A549 (cell line): Measurements from ENCODE around the gene PHF24. TPM values are rescaled to one million over a fixed set of nuclear protein-coding genes. Genes with fewer than 3 reads are reported as not detected.

Source experiments
- ATAC-seq, 2 experiments: fragments of 200-7000 bp in 1 of 2; fragments of >200 bp in 1 of 2; cut with Nextera tagmentation in 1 of 2; cut with Tn5 transposase in 1 of 2; 3 replicates each; pipeline versions ENCODE4 v1.8.0 to v1.9.1; 2018 to 2020; ENCODE audit warnings: mild to moderate bottlenecking in 1 of 2, moderate library complexity in 1 of 2
- CTCF ChIA-PET: fragments of 300-600 bp; sonication (Branson Sonifier 250); formaldehyde crosslinking; extraction: SDS; loops from one replicate; lab custom pipeline; 2021; ENCODE audit warnings: antibody characterized with exemption, inconsistent platforms; lab: Yijun Ruan, JAX
- POLR2A ChIA-PET: fragments of 350-600 bp; formaldehyde crosslinking; extraction: SDS; loops from one replicate; lab custom pipeline; 2021; ENCODE audit warnings: antibody characterized with exemption, inconsistent platforms; lab: Yijun Ruan, JAX
- DNase-seq, 2 experiments: peaks; one replicate each; pipeline versions ENCODE4 v3.0.0 to v3.0.0-alpha.2; 2011 to 2016; ENCODE audit warnings: low read depth in 1 of 2, low spot score in 1 of 2
- FAIRE-seq: peaks from 2 replicates; lab custom pipeline; 2011; peaks lifted over from hg19 to GRCh38; lab: Jason Lieb, UNC
- H3K27ac ChIP-seq, 2 experiments: fragments of >200 bp; sonication (Bioruptor Twin); formaldehyde crosslinking; 3 replicates each; pipeline ENCODE4 v1.5.1; 2016 to 2017
- H3K4me1 ChIP-seq: fragments of >200 bp; sonication (Bioruptor Twin); formaldehyde crosslinking; 3 replicates; pipeline ENCODE4 v1.6.1; 2016
- H3K4me2 ChIP-seq: fragments of >200 bp; sonication (Bioruptor Twin); formaldehyde crosslinking; 3 replicates; pipeline ENCODE4 v1.6.1; 2016
- H3K4me3 ChIP-seq: fragments of >200 bp; sonication (Bioruptor Twin); formaldehyde crosslinking; 3 replicates; pipeline ENCODE4 v1.5.1; 2016
- H3K9me3 ChIP-seq: fragments of >200 bp; sonication (Bioruptor Twin); formaldehyde crosslinking; 3 replicates; pipeline ENCODE4 v1.6.1; 2016
- CEBPB ChIP-seq, 2 experiments: fragments of >200 bp in 1 of 2; sonication (Bioruptor Twin) in 1 of 2; formaldehyde crosslinking in 1 of 2; IDR thresholded peaks; 2 replicates each; pipeline ENCODE4 v1.6.1; 2012 to 2016
- EHF ChIP-seq: fragments of 250-450 bp; sonication (Bioruptor Pico); IDR thresholded peaks from 2 replicates; pipeline ENCODE4 v1.5.0; 2020; ENCODE audit warnings: mild to moderate bottlenecking
- GATA3 ChIP-seq: IDR thresholded peaks from 2 replicates; pipeline ENCODE4 v1.6.1; 2012; ENCODE audit warnings: borderline replicate concordance
- HDAC2 ChIP-seq: fragments of 200-600 bp; sonication (generic); IDR thresholded peaks from 2 replicates; pipeline ENCODE4 v1.6.1; 2016
- HEYL ChIP-seq: fragments of 250-450 bp; sonication (Bioruptor Pico); IDR thresholded peaks from 2 replicates; pipeline ENCODE4 v1.8.0; 2021; ENCODE audit warnings: mild to moderate bottlenecking, moderate library complexity
- HOXB5 ChIP-seq: fragments of 250-450 bp; sonication (Bioruptor Pico); IDR thresholded peaks from 2 replicates; pipeline ENCODE4 v1.5.0; 2020; ENCODE audit warnings: mild to moderate bottlenecking, moderate library complexity
- JUNB ChIP-seq: fragments of >200 bp; sonication (Bioruptor Twin); formaldehyde crosslinking; IDR thresholded peaks from 2 replicates; pipeline ENCODE4 v1.6.1; 2016
- MAZ ChIP-seq: fragments of 150-350 bp; IDR thresholded peaks from 2 replicates; pipeline ENCODE4 v1.6.1; 2014; ENCODE audit warnings: antibody characterized with exemption, low read depth, low read length, borderline replicate concordance
- MYC ChIP-seq: IDR thresholded peaks from 2 replicates; pipeline ENCODE4 v1.6.1; 2012; ENCODE audit warnings: mild to moderate bottlenecking, inconsistent platforms, low read length, improper control_type of control experiment, borderline replicate concordance
- NPAS2 ChIP-seq: fragments of 250-450 bp; sonication (Bioruptor Pico); IDR thresholded peaks from 2 replicates; pipeline ENCODE4 v1.8.0; 2022; ENCODE audit warnings: mild to moderate bottlenecking, moderate library complexity, borderline replicate concordance
- NR3C1 ChIP-seq: fragments of >200 bp; sonication (Bioruptor Twin); formaldehyde crosslinking; IDR thresholded peaks from 3 replicates; pipeline ENCODE4 v1.6.1; 2017
- POLR2A ChIP-seq: IDR thresholded peaks from 2 replicates; pipeline ENCODE4 v1.6.1; 2012; ENCODE audit warnings: mild to moderate bottlenecking, low read length
- RAD21 ChIP-seq, 2 experiments: fragments of >200 bp in 1 of 2; sonication (Bioruptor Twin) in 1 of 2; formaldehyde crosslinking in 1 of 2; IDR thresholded peaks in 1 of 2; conservative IDR thresholded peaks in 1 of 2; 2 replicates in 1 of 2; 3 replicates in 1 of 2; pipeline ENCODE4 v1.6.1; 2012 to 2018; ENCODE audit warnings: inconsistent platforms in 1 of 2
- RCOR1 ChIP-seq: fragments of 150-350 bp; IDR thresholded peaks from 2 replicates; pipeline ENCODE4 v1.6.1; 2014; ENCODE audit warnings: antibody characterized with exemption, low read length, low read depth
- RNF2 ChIP-seq: fragments of 200-600 bp; sonication (generic); IDR thresholded peaks from 2 replicates; pipeline ENCODE4 v1.6.1; 2016; ENCODE audit warnings: low read depth, mild to moderate bottlenecking, antibody characterized with exemption, moderate library complexity, borderline replicate concordance
- ZC3H11A ChIP-seq: fragments of 450-650 bp; IDR thresholded peaks from 2 replicates; pipeline ENCODE4 v1.6.1; 2014; ENCODE audit warnings: antibody characterized with exemption, mild to moderate bottlenecking
- ZFP36 ChIP-seq: fragments of 450-650 bp; IDR thresholded peaks from 2 replicates; pipeline ENCODE4 v1.6.1; 2014; ENCODE audit warnings: borderline replicate concordance; ENCODE audit not compliant: partially characterized antibody
- ZSCAN20 ChIP-seq: fragments of 250-450 bp; sonication (Bioruptor Pico); IDR thresholded peaks from 2 replicates; pipeline ENCODE4 v1.8.0; 2022; ENCODE audit warnings: mild to moderate bottlenecking, moderate library complexity
- WGBS: methylation state at CpG from one replicate; pipeline ENCODE4 v1.1.6; 2017; ENCODE audit errors: missing lambda C conversion rate; 5-methylcytosine and 5-hydroxymethylcytosine counted together
- polyA plus RNA-seq, 4 experiments: library from polyadenylated mRNA; depleted of rRNA in 3 of 4; stranded (reverse); fragments of >200 nt; fragmentation: RNase III in 1 of 4; extraction: RNeasy Plus Mini Kit Qiagen cat#74134 plus additional on column Dnase treatment in 1 of 4; gene quantifications; 2 replicates in 3 of 4; 3 replicates in 1 of 4; pipeline ENCODE4 v1.2.3, GENCODE V29; 2011 to 2017
- TF ChIP-seq, protein P1 (sequence below): fragments of >200 bp; sonication (Bioruptor Twin); formaldehyde crosslinking; IDR thresholded peaks from 3 replicates; pipeline ENCODE4 v1.5.1; 2016
- TF ChIP-seq, protein P2 (sequence below): fragments of >200 bp; sonication (Bioruptor Twin); formaldehyde crosslinking; IDR thresholded peaks from 3 replicates; pipeline ENCODE4 v1.6.1; 2016
- TF ChIP-seq, protein P3 (sequence below): fragments of 250-450 bp; sonication (Bioruptor Pico); IDR thresholded peaks from 2 replicates; pipeline ENCODE4 v1.5.0; 2020; ENCODE audit warnings: low read depth, mild to moderate bottlenecking, moderate library complexity

PHF24 gene
- polyA plus RNA-seq, 2 of the 4 experiments (the other 2 are of a cell fraction): not detected

DNA sequence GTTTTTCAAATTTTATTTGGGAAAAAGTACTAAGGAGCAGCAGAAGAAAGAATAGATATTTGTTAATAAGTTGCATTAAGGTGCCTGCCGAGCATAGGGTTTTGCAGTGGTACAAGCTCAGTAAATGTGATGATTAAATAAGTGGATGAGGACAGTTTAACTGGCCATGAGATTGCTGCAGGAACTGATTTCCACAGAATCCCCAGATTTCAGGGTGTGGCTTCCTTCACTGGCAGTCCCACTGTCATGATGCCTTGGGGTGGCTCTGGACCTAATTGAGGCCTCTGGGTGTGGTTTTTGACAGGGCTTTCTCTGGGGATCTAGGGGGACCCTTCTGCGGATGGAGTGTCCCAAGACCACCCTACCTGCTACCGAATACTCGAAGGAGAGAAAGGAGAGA, 1.4 kb downstream of the PHF24 start (continued):
- TF ChIP-seq, protein P1, sequence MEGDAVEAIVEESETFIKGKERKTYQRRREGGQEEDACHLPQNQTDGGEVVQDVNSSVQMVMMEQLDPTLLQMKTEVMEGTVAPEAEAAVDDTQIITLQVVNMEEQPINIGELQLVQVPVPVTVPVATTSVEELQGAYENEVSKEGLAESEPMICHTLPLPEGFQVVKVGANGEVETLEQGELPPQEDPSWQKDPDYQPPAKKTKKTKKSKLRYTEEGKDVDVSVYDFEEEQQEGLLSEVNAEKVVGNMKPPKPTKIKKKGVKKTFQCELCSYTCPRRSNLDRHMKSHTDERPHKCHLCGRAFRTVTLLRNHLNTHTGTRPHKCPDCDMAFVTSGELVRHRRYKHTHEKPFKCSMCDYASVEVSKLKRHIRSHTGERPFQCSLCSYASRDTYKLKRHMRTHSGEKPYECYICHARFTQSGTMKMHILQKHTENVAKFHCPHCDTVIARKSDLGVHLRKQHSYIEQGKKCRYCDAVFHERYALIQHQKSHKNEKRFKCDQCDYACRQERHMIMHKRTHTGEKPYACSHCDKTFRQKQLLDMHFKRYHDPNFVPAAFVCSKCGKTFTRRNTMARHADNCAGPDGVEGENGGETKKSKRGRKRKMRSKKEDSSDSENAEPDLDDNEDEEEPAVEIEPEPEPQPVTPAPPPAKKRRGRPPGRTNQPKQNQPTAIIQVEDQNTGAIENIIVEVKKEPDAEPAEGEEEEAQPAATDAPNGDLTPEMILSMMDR: no peak
- TF ChIP-seq POLR2A (no peak), HOXB5 (CRISPR knock-in tag) (no peak), MAZ (no peak), NR3C1 (no peak), RCOR1 (no peak)

DNA sequence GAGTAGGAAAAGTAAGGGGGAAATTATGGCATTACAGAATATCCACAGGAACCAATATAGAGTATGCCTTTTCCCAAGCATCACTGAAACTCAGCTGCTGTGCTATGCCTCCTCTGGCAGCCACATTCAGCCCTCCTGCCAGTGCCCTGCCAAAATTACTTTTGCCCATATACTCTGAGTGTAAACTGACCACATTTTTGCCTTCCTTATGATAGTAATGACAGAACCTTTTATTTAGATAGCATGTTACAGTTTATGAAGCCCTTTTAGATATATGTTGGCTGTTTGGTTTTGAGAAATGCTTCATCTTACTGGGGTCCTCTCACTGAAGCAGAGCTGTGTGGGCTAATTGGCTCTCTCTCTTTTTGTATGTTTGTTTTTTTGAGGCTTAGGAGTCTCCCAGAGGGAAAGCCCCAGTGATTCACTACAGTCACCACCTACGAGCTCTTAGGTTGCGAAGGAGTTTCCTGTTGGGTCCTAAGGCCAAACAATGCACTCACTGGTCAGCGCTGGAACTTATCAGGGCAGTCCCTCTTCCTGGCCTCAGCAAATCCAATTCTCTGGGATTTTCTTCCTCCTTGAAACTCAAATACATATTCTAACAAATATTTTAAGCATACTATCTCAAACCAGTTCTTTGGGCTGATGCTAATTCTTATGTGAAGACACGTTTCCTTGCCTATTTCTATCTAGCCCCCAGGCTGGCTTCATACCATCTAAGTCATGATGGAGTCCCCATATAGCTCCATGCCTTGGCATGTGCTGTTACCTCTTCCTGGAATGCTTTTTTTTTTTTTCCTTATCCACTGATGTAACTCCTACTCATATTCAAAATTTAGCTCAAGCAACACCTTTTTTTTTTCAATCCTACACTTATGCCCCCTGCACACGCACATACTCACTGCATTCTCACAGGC, 3.7 kb downstream of the PHF24 start:
- FAIRE-seq: no peak
- TF ChIP-seq GATA3 (no peak), MYC (no peak), HEYL (CRISPR knock-in tag) (no peak), ZFP36 (no peak), CEBPB (IDR thresholded peaks at IDR 0.05) (no peak), RAD21 (conservative IDR thresholded peaks at IDR 0.05 in 1 of 2, IDR thresholded peaks at IDR 0.05 in 1 of 2) (no peak), ZSCAN20 (CRISPR knock-in tag) (no peak), HDAC2 (no peak), ZC3H11A (no peak), JUNB (no peak), RNF2 (no peak), NPAS2 (CRISPR knock-in tag) (no peak), EHF (CRISPR knock-in tag) (no peak)
- TF ChIP-seq, protein P1: no peak
- TF ChIP-seq, protein P2, sequence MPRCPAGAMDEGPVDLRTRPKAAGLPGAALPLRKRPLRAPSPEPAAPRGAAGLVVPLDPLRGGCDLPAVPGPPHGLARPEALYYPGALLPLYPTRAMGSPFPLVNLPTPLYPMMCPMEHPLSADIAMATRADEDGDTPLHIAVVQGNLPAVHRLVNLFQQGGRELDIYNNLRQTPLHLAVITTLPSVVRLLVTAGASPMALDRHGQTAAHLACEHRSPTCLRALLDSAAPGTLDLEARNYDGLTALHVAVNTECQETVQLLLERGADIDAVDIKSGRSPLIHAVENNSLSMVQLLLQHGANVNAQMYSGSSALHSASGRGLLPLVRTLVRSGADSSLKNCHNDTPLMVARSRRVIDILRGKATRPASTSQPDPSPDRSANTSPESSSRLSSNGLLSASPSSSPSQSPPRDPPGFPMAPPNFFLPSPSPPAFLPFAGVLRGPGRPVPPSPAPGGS: no peak
- TF ChIP-seq, protein P3, sequence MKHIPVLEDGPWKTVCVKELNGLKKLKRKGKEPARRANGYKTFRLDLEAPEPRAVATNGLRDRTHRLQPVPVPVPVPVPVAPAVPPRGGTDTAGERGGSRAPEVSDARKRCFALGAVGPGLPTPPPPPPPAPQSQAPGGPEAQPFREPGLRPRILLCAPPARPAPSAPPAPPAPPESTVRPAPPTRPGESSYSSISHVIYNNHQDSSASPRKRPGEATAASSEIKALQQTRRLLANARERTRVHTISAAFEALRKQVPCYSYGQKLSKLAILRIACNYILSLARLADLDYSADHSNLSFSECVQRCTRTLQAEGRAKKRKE (CRISPR knock-in tag): no peak
- TF ChIP-seq, all 56 proteins: peak for 0
- 17% methylated on average over 5 of the region's 5 CpGs for WGBS
- ChIA-PET CTCF (interaction anchor here (0.6 to 3.8 kb wide), 12 partner anchors 8 to 220 kb away, joined by 3 to 26 read pairs (median 4); no protein-coding TSS in a partner anchor), POLR2A (interaction anchor here (0.7 kb wide), 1 partner anchor 111 kb away, joined by 3 read pairs; the partner anchor contains the start of gene VCP)
- H3K27ac ChIP-seq: no peak overlapping the region
- DNase-seq (peak in 1 of 2 experiments; percentile 39), ATAC-seq (peak; percentile 48 to 73; a peak in 3 of 6 replicates)
- H3K4me2 ChIP-seq: no peak overlapping the region
- H3K9me3 ChIP-seq: no peaks in the 10 kb centered on the region
- H3K4me3 ChIP-seq: no peak overlapping the region
- H3K4me1 ChIP-seq: peaks cover 4% of the 10 kb centered on the region; the same call in 1 of the 3 replicates
